Measurements from ENCODE around the gene ARL15. TPM values are rescaled to one million over a fixed set of nuclear protein-coding genes. Genes with fewer than 3 reads are reported as not detected.

ARL15 gene
- total and polyA plus RNA-seq, 2 of the 4 experiments (the other 2 are of a cell fraction), result 7.3 to 19.2 TPM

DNA sequence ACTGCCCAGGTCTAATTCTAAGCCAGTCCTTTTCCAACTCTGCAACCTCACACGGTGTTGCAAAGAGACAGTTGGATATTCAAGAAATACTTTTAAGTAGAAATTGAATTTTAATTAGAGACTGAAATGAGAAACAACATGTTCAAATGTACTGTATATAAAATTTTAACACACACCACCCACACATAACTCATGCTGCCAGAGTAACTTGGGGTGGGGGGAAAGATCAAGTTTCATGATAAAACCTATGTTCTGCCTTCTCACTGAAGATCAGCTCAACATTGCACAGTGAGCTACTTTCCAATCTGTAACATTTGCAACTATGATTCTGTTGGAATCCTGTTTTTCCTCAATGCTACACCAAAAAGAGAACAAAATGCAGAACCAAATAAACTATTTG, 17.5 kb downstream of the ARL15 start:
- ChIA-PET CTCF (no interaction called here), POLR2A (ENCODE audit: unreplicated experiment) (no interaction called here)
- ATAC-seq (ENCODE audit: low read depth), result no peak
- Histone ChIP-seq H4K8ac (ENCODE audit: low read depth in 2 of 2, low read length in 2 of 2) (no peak overlapping the region), H3K27me3 (ENCODE audit: control insufficient read depth, insufficient read depth, low read length) (no peaks in the 10 kb centered on the region), H2BK5ac (ENCODE audit: low read depth, low read length, poor library complexity, severe bottlenecking) (no peak overlapping the region), H3K4me3 (ENCODE audit: insufficient read depth, low read depth, low read length) (no peak overlapping the region), H3K9me3 (ENCODE audit: control insufficient read depth, insufficient read depth, low read length) (no peaks in the 10 kb centered on the region), H2BK15ac (ENCODE audit: low read depth, low read length) (no peak overlapping the region), H3K23ac (ENCODE audit: low read depth, low read length) (no peak overlapping the region), H3K79me1 (ENCODE audit: low read depth in 1 of 2, low read length in 2 of 2) (peaks cover 0 to 3% of the 10 kb centered on the region in 2 experiments; a peak in 2 of 4 replicates), H4K5ac (ENCODE audit: low read depth, low read length) (no peak overlapping the region), H3K14ac (replicated peaks; ENCODE audit: low read depth, low read length) (no peak overlapping the region), H2AK9ac (replicated peaks; ENCODE audit: low read depth, low read length, poor library complexity) (no peak overlapping the region), H3K36me3 (ENCODE audit: control insufficient read depth, insufficient read depth, low read length) (no peaks in the 10 kb centered on the region), H2AK5ac (ENCODE audit: low read depth, low read length) (no peak overlapping the region), H3K4me2 (ENCODE audit: low read depth, low read length) (no peak overlapping the region), H3K9me1 (ENCODE audit: insufficient read depth, low read length) (no peaks in the 10 kb centered on the region), H3K4me1 (ENCODE audit: control insufficient read depth, insufficient read depth, low read length) (peaks cover 2% of the 10 kb centered on the region; the same call in 1 of the 2 replicates), H3K56ac (ENCODE audit: extremely low read depth, insufficient read depth, low read length) (no peak overlapping the region), H3K18ac (ENCODE audit: low read depth, low read length) (no peak overlapping the region), H3K27ac (ENCODE audit: insufficient read depth, low read length) (no peak overlapping the region), H3K9ac (ENCODE audit: low read depth, low read length) (no peak overlapping the region), H4K91ac (ENCODE audit: insufficient read depth, low read depth, low read length) (no peak overlapping the region), H4K20me1 (ENCODE audit: insufficient read depth, low read length) (peaks cover 4% of the 10 kb centered on the region; the same call in 1 of the 2 replicates), H2AFZ (replicated peaks; ENCODE audit: low read length, poor library complexity) (no peak overlapping the region), H2BK120ac (ENCODE audit: low read depth, low read length) (no peak overlapping the region), H2BK20ac (ENCODE audit: low read depth, low read length) (no peak overlapping the region), H3K4ac (ENCODE audit: low read depth, low read length) (no peak overlapping the region)
- in situ Hi-C loops (cut with MboI; ENCODE audit: low sequenced_read_pairs) (no loop called here), intact Hi-C loops (cut with micrococcal nuclease) (no loop called here), dilution Hi-C loops (cut with HindIII; ENCODE audit: low sequenced_read_pairs, unreplicated experiment) (no loop called here)
- DNase-seq, result no peak
- no CpG with 5 or more reads among the region's 1 CpG for WGBS, 2 experiments (ENCODE audit: extremely low coverage in 2 of 2, insufficient read length in 1 of 2)
- TF ChIP-seq MAZ (IDR thresholded peaks at IDR 0.05; ENCODE audit: borderline replicate concordance, low read depth, low read length) (no peak), MAFK (IDR thresholded peaks at IDR 0.05; ENCODE audit: low read depth, low read length) (no peak), SMC3 (IDR thresholded peaks at IDR 0.05; ENCODE audit: low read depth, low read length) (no peak), MXI1 (IDR thresholded peaks at IDR 0.05; ENCODE audit: borderline replicate concordance, low read depth, low read length) (no peak), RCOR1 (IDR thresholded peaks at IDR 0.05; ENCODE audit: insufficient replicate concordance, low read length) (no peak)
- TF ChIP-seq, protein P1, sequence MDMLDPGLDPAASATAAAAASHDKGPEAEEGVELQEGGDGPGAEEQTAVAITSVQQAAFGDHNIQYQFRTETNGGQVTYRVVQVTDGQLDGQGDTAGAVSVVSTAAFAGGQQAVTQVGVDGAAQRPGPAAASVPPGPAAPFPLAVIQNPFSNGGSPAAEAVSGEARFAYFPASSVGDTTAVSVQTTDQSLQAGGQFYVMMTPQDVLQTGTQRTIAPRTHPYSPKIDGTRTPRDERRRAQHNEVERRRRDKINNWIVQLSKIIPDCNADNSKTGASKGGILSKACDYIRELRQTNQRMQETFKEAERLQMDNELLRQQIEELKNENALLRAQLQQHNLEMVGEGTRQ (IDR thresholded peaks at IDR 0.05; ENCODE audit: low read depth, low read length), result no peak
- BruUV-seq (replicated peaks), result no TSS peak
